Neutrophil (primary cell): ENCODE data around the gene PPP1R14B.

Source experiments
- H3K27ac ChIP-seq: fragments of 200-600 bp; sonication (generic); 2 replicates; pipeline ENCODE4 v1.5.1; 2016; ENCODE audit warnings: mild to moderate bottlenecking, moderate library complexity
- H3K27me3 ChIP-seq: fragments of 200-600 bp; sonication (generic); 2 replicates; pipeline ENCODE4 v1.6.0; 2016; ENCODE audit warnings: mild to moderate bottlenecking
- H3K36me3 ChIP-seq: fragments of 200-600 bp; sonication (generic); 2 replicates; pipeline ENCODE4 v1.5.1; 2017
- H3K4me1 ChIP-seq, 2 experiments: fragments of 200-600 bp in 1 of 2; sonication (generic) in 1 of 2; 1 replicate in 1 of 2; 2 replicates in 1 of 2; pipeline versions ENCODE4 v1.5.1 to v1.6.1; 2013 to 2016; ENCODE audit warnings: low read depth in 1 of 2, low read length in 1 of 2, mild to moderate bottlenecking in 1 of 2, moderate library complexity in 1 of 2; ENCODE audit not compliant: control insufficient read depth in 1 of 2, insufficient read depth in 1 of 2
- H3K4me3 ChIP-seq, 2 experiments: fragments of 200-600 bp in 1 of 2; sonication (generic) in 1 of 2; 1 replicate in 1 of 2; 2 replicates in 1 of 2; pipeline ENCODE4 v1.5.1; 2013 to 2016; ENCODE audit warnings: low read depth in 1 of 2, low read length in 1 of 2, mild to moderate bottlenecking in 1 of 2, moderate library complexity in 1 of 2
- H3K9me3 ChIP-seq: fragments of 200-600 bp; sonication (generic); 2 replicates; pipeline ENCODE4 v1.5.1; 2016
- CTCF ChIP-seq: fragments of 200-600 bp; sonication (generic); IDR thresholded peaks from 2 replicates; pipeline ENCODE4 v1.5.1; 2016; ENCODE audit warnings: antibody characterized with exemption

Gene PPP1R14B

GRCh38 chr11:64253481-64253880 lies 6.7 kb upstream of the PPP1R14B start:
- Histone ChIP-seq H3K27ac (no peak overlapping the region), H3K4me1 (peaks cover 21 to 28% of the 10 kb centered on the region in 2 experiments)

GRCh38 chr11:64253043-64253442 lies 6.3 kb upstream of the PPP1R14B start:
- no peak overlapping the region for H3K27ac ChIP-seq
- no peak overlapping the region for H3K4me3 ChIP-seq
- peaks cover 22% of the 10 kb centered on the region for H3K36me3 ChIP-seq
- H3K9me3 ChIP-seq: no peaks in the 10 kb centered on the region
- no peak for TF ChIP-seq CTCF
- peaks cover 6% of the 10 kb centered on the region for H3K27me3 ChIP-seq
- peaks cover 21 to 29% of the 10 kb centered on the region in 2 experiments for H3K4me1 ChIP-seq

More at GRCh38 chr11:64253481-64253880, 6.7 kb upstream of the PPP1R14B start:
- Histone ChIP-seq H3K9me3 (no peaks in the 10 kb centered on the region), H3K36me3 (peaks cover 26% of the 10 kb centered on the region), H3K27me3 (peaks cover 6% of the 10 kb centered on the region), H3K4me3 (no peak overlapping the region)
- TF ChIP-seq CTCF: no peak

GRCh38 chr11:64252003-64252872 lies 5.5 kb upstream of the PPP1R14B start:
- peak overlapping the region; percentile 74 to 75 for H3K4me3 ChIP-seq
- no peaks in the 10 kb centered on the region for H3K9me3 ChIP-seq
- H3K36me3 ChIP-seq: peaks cover 22% of the 10 kb centered on the region
- peak overlapping the region; percentile 46 for H3K27ac ChIP-seq
- peaks cover 9% of the 10 kb centered on the region for H3K27me3 ChIP-seq
- peaks cover 28 to 37% of the 10 kb centered on the region in 2 experiments for H3K4me1 ChIP-seq
- TF ChIP-seq CTCF: peak; percentile 12

GRCh38 chr11:64251753-64252002 lies 4.9 kb upstream of the PPP1R14B start:
- TF ChIP-seq CTCF: no peak
- Histone ChIP-seq H3K4me3 (peak overlapping the region; percentile 74 to 75), H3K27ac (peak overlapping the region; percentile 46), H3K27me3 (peaks cover 9% of the 10 kb centered on the region), H3K4me1 (peaks cover 33 to 42% of the 10 kb centered on the region in 2 experiments), H3K36me3 (peaks cover 22% of the 10 kb centered on the region), H3K9me3 (no peaks in the 10 kb centered on the region)

GRCh38 chr11:64251016-64251752 lies 4.4 kb upstream of the PPP1R14B start, which contains the start of gene PLCB3:
PLCB3 (plus strand) TSS chr11:64251530; CDS start chr11:64251650, 120 bp downstream.
- Histone ChIP-seq H3K9me3 (no peaks in the 10 kb centered on the region), H3K27me3 (peaks cover 10% of the 10 kb centered on the region), H3K4me1 (peaks cover 35 to 44% of the 10 kb centered on the region in 2 experiments), H3K36me3 (peaks cover 17% of the 10 kb centered on the region), H3K4me3 (peak within 1 kb of the TSS; percentile 74 to 75), H3K27ac (peak within 1 kb of the TSS; percentile 46)
- TF ChIP-seq CTCF: peak; percentile 95
